Endothelial cell of umbilical vein (primary cell): ENCODE results near the gene NSFL1C.

ENCODE experiments used
- CTCF ChIP-seq, 2 donors: IDR thresholded peaks; 1 replicate in 1 of 2; 2 replicates in 1 of 2; pipeline ENCODE4 v1.5.1; 2011; ENCODE audit warnings: low read length in 2 of 2, mild to moderate bottlenecking in 2 of 2, moderate library complexity in 2 of 2, control low read depth in 1 of 2, inconsistent platforms in 1 of 2, low read depth in 1 of 2; ENCODE audit not compliant: insufficient read depth in 1 of 2; ENCODE audit errors: extremely low read depth in 1 of 2
- EZH2 ChIP-seq: IDR thresholded peaks from 2 replicates; pipeline ENCODE4 v1.6.1; 2012; ENCODE audit warnings: borderline replicate concordance, low read depth, mild to moderate bottlenecking, moderate library complexity, low read length, inconsistent platforms; ENCODE audit not compliant: severe bottlenecking
- FOS ChIP-seq: IDR thresholded peaks from 2 replicates; pipeline ENCODE4 v1.6.1; 2011; ENCODE audit warnings: mild to moderate bottlenecking, low read length, moderate library complexity, borderline replicate concordance; ENCODE audit not compliant: insufficient read depth
- JUN ChIP-seq: IDR thresholded peaks from 2 replicates; pipeline ENCODE4 v1.6.1; 2011; ENCODE audit warnings: borderline replicate concordance, low read depth; ENCODE audit not compliant: insufficient read length, insufficient read depth
- MAX ChIP-seq: IDR thresholded peaks from 2 replicates; pipeline ENCODE4 v1.6.1; 2011; ENCODE audit not compliant: insufficient read depth, insufficient read length
- POLR2A ChIP-seq: IDR thresholded peaks from 2 replicates; pipeline ENCODE4 v1.6.1; 2012; ENCODE audit warnings: low read depth, mild to moderate bottlenecking, control low read depth, low read length
- POLR2AphosphoS5 ChIP-seq: IDR thresholded peaks from 2 replicates; pipeline ENCODE4 v1.6.1; 2012; ENCODE audit warnings: low read depth, mild to moderate bottlenecking, control low read depth, low read length, moderate library complexity; ENCODE audit not compliant: insufficient read depth

GRCh38 chr20:1456300-1456699, 10.3 kb downstream of the NSFL1C start:
- no peak for TF ChIP-seq CTCF (IDR thresholded peaks at IDR 0.05; ENCODE audit: extremely low read depth in 1 of 2, insufficient read depth in 1 of 2, low read depth in 1 of 2, low read length in 2 of 2)
- no peak for TF ChIP-seq POLR2AphosphoS5
- no peak for TF ChIP-seq FOS
- no peak for TF ChIP-seq POLR2A
- TF ChIP-seq JUN: no peak
- no peak for TF ChIP-seq EZH2
- no peak for TF ChIP-seq MAX
